ENCODE data around the gene TBC1D4. TPM values are rescaled to one million over a fixed set of nuclear protein-coding genes. Genes with fewer than 3 reads are reported as not detected.
A peak's percentile ranks its signal among the peaks of the same experiment; 100 is the strongest.

Gene TBC1D4
- total RNA-seq, 1 experiment from 2014 or later = 177 TPM

DNA sequence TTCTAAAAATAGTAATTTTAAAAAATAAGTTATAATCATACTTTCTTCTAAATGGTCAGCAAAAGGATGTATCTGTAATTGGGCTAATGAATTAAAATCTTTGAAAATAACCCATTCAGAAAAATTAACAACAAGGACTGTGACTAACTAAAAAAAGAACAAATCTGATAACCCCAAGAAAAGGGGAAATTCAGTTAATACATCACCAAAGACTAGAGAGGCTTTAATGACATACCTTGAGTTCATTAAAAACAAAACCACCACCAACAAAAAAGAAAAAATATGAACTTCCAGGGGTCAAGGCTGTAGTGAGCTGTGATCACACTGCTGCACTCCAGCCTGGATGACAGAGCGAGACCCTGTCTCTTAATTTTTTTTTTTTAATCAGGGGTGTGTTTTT lies 121.8 kb downstream of the TBC1D4 start:
- POLR2A ChIA-PET = no interaction called here
- H3K27me3 ChIP-seq (replicated peaks; ENCODE audit: control insufficient read depth, insufficient read depth, low read length) = no peaks in the 10 kb centered on the region
- TF ChIP-seq CTCF (IDR thresholded peaks at IDR 0.05; ENCODE audit: insufficient read depth in 1 of 2, low read depth in 1 of 2, low read length in 1 of 2, severe bottlenecking in 1 of 2, unreplicated experiment in 1 of 2) = no peak
- Mint-ChIP-seq H3K4me3 (ENCODE audit: unreplicated experiment) (peak overlapping the region; percentile 31), H3K4me1 (ENCODE audit: low read depth, unreplicated experiment) (peaks cover 52% of the 10 kb centered on the region), H3K27me3 (ENCODE audit: insufficient read depth, unreplicated experiment) (no peaks in the 10 kb centered on the region), H3K27ac (ENCODE audit: unreplicated experiment) (no peak overlapping the region), H3K36me3 (ENCODE audit: insufficient read depth, unreplicated experiment) (peaks cover 83% of the 10 kb centered on the region), H3K9me3 (ENCODE audit: unreplicated experiment) (no peaks in the 10 kb centered on the region)
- no peaks in the 10 kb centered on the region; the same call in none of the 2 replicates for H3K36me3 ChIP-seq (ENCODE audit: control insufficient read depth, insufficient read depth, low read length)
- BruUV-seq (replicated peaks) = no TSS peak
- DNase-seq = no peak
- no peak overlapping the region for H3K4me3 ChIP-seq (ENCODE audit: low read depth, low read length)
- H3K4me1 ChIP-seq = peaks cover 77% of the 10 kb centered on the region
- intact Hi-C loops (cut with micrococcal nuclease; ENCODE audit: unreplicated experiment) = no loop called here
- no peaks in the 10 kb centered on the region for H3K9me3 ChIP-seq
- CTCF ChIA-PET = interaction anchor here (0.9 kb wide), 1 partner anchor 122 kb away, joined by 3 read pairs; the partner anchor contains the start of gene TBC1D4

- no peaks in the 10 kb centered on the region for H3K27me3 ChIP-seq (replicated peaks; ENCODE audit: control insufficient read depth, insufficient read depth, low read length)
- H3K27ac Mint-ChIP-seq (ENCODE audit: unreplicated experiment) = no peak overlapping the region
- intact Hi-C loops (cut with micrococcal nuclease; ENCODE audit: unreplicated experiment) = no loop called here
- no peaks in the 10 kb centered on the region; the same call in none of the 2 replicates for H3K36me3 ChIP-seq (ENCODE audit: control insufficient read depth, insufficient read depth, low read length)
- BruUV-seq (replicated peaks) = no TSS peak
- peak overlapping the region; percentile 49 for H3K4me3 Mint-ChIP-seq (ENCODE audit: unreplicated experiment)
- H3K4me1 Mint-ChIP-seq (ENCODE audit: low read depth, unreplicated experiment) = peaks cover 55% of the 10 kb centered on the region
- peaks cover 93% of the 10 kb centered on the region for H3K36me3 Mint-ChIP-seq (ENCODE audit: insufficient read depth, unreplicated experiment)
- H3K9me3 ChIP-seq = no peaks in the 10 kb centered on the region
- DNase-seq = no peak
- H3K9me3 Mint-ChIP-seq (ENCODE audit: unreplicated experiment) = no peaks in the 10 kb centered on the region
- ChIA-PET POLR2A (no interaction called here), CTCF (no interaction called here)
- no peaks in the 10 kb centered on the region for H3K27me3 Mint-ChIP-seq (ENCODE audit: insufficient read depth, unreplicated experiment)
- H3K4me1 ChIP-seq = peaks cover 68% of the 10 kb centered on the region
- no peak overlapping the region for H3K4me3 ChIP-seq (ENCODE audit: low read depth, low read length)
- no peak for TF ChIP-seq CTCF (IDR thresholded peaks at IDR 0.05; ENCODE audit: insufficient read depth in 1 of 2, low read depth in 1 of 2, low read length in 1 of 2, severe bottlenecking in 1 of 2, unreplicated experiment in 1 of 2)
These were observed 122.7 kb downstream of the TBC1D4 start for GRCh38 chr13:75359266-75359665.

GRCh38 chr13:75357576-75358289 lies 124.2 kb downstream of the TBC1D4 start:
- DNase-seq = peak; percentile 62 to 71
- no peaks in the 10 kb centered on the region for H3K9me3 ChIP-seq
- no peaks in the 10 kb centered on the region; the same call in none of the 2 replicates for H3K36me3 ChIP-seq (ENCODE audit: control insufficient read depth, insufficient read depth, low read length)
- H3K4me3 ChIP-seq (ENCODE audit: low read depth, low read length) = no peak overlapping the region
- ChIA-PET CTCF (interaction anchor here (0.6 to 1.0 kb wide), 4 partner anchors 15 to 60 kb away, joined by 3 to 4 read pairs (median 4); no protein-coding TSS in a partner anchor), POLR2A (no interaction called here)
- no peaks in the 10 kb centered on the region for H3K27me3 ChIP-seq (replicated peaks; ENCODE audit: control insufficient read depth, insufficient read depth, low read length)
- Mint-ChIP-seq H3K36me3 (ENCODE audit: insufficient read depth, unreplicated experiment) (peaks cover 96% of the 10 kb centered on the region), H3K4me3 (ENCODE audit: unreplicated experiment) (no peak overlapping the region), H3K27me3 (ENCODE audit: insufficient read depth, unreplicated experiment) (no peaks in the 10 kb centered on the region), H3K4me1 (ENCODE audit: low read depth, unreplicated experiment) (peaks cover 50% of the 10 kb centered on the region), H3K27ac (ENCODE audit: unreplicated experiment) (peak overlapping the region; percentile 55), H3K9me3 (ENCODE audit: unreplicated experiment) (no peaks in the 10 kb centered on the region)
- intact Hi-C loops (cut with micrococcal nuclease; ENCODE audit: unreplicated experiment) = no loop called here
- BruUV-seq (replicated peaks) = no TSS peak
- H3K4me1 ChIP-seq = peaks cover 53% of the 10 kb centered on the region
- peak; percentile 74 to 84 for TF ChIP-seq CTCF (IDR thresholded peaks at IDR 0.05; ENCODE audit: insufficient read depth in 1 of 2, low read depth in 1 of 2, low read length in 1 of 2, severe bottlenecking in 1 of 2, unreplicated experiment in 1 of 2)
